MG63 (cell line): ENCODE results near the gene FGF3. TPM values are rescaled to one million over a fixed set of nuclear protein-coding genes. Genes with fewer than 3 reads are reported as not detected.

Experiments
- DNase-seq: peaks from one replicate; pipeline ENCODE4 v3.0.0-alpha.2; 2020
- H3K27me3 ChIP-seq: fragments of 250-450 bp; sonication (Bioruptor Pico); 2 replicates; pipeline ENCODE4 v1.5.1; 2020; ENCODE audit warnings: mild to moderate bottlenecking, moderate library complexity
- H3K36me3 ChIP-seq: fragments of 250-450 bp; sonication (Bioruptor Pico); 2 replicates; pipeline ENCODE4 v1.5.1; 2020; ENCODE audit warnings: mild to moderate bottlenecking, moderate library complexity
- H3K4me3 ChIP-seq: fragments of 250-450 bp; sonication (Bioruptor Pico); 2 replicates; pipeline ENCODE4 v1.5.1; 2020; ENCODE audit warnings: mild to moderate bottlenecking, moderate library complexity
- H3K9me3 ChIP-seq: fragments of 250-450 bp; sonication (Bioruptor Pico); 2 replicates; pipeline ENCODE4 v1.5.1; 2020; ENCODE audit warnings: mild to moderate bottlenecking, moderate library complexity
- total RNA-seq: library from RNA; depleted of rRNA; stranded (reverse); fragments of >200 nt; shearing (Covaris generic); gene quantifications from 2 replicates; pipeline ENCODE4 v1.2.3, GENCODE V29; 2014; ENCODE audit warnings: low replicate concordance

Gene FGF3
- total RNA-seq, 1 experiment from 2014 or later, result not detected

DNA sequence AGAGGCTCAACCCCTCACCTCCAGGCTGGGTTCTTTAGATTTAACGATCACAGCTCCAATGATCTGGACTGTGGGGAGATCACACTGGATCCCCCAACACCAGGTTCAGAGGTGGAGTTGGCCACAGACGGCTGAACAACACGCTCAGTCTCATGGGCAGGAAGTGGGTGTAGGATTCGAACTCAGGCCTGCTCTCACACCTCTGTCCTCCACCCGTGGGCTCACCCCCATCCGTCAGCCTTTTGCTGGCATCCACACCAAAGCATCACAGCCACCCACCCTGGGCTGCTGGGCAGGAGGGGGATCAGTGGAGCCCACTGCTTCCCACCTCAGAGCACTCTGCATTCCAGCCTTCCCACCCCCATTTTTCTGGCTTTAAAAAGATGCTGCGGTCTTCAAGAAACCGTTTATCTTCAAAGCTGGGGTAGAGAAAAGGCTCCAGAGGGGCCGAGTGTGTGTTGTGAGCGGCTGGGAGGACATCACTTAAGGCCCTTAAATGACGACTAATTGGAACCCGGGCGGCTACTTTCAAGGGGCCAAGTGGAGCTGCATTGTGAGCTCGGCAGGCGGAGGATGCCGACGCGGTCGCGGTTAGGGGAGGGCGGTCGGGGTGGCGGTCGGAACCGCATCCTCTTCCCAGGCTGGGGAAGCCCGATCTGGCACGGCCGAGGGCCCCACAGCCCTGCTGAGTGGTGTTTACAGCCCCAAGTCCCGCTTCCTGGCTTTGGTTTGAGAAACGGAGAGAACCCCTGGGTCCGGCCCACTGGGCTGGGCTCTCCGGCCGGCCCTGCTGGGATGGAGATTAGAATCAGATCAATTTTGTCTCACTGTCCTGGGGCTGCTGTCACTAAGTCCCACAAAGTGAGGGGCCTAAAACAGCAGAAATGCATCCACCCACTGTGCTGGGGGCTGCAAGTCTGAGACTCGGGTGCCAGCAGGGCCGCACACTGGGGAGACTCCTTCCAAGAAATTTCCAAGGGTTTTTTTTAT, 15.9 kb upstream of the FGF3 start:
- DNase-seq, result no peak
- H3K36me3 ChIP-seq, result no peaks in the 10 kb centered on the region

DNA sequence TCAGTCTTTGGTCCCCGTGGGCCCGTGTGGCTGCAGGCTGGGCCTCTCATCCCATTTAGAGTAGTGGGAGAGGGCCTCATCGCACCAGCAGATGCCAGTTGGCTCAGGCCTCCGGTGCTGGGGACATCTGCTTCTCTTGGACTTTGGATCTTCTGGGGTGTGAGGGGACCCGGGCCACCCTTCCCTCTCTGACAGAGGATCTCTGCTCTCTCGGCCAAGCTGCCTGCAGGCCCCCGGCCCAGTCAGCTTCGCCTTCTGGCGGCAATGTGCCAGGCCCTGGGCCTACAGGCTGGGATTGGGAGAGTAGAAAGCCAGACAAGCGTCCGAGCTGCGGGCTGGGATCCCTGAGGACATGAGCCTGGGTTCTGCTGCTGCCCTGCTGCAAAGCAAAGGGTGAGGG, 15.0 kb upstream of the FGF3 start:
- H3K4me3 ChIP-seq, result no peak overlapping the region
- no peaks in the 10 kb centered on the region for H3K36me3 ChIP-seq
- H3K27me3 ChIP-seq, result no peaks in the 10 kb centered on the region
- no peak for DNase-seq
- H3K9me3 ChIP-seq, result no peaks in the 10 kb centered on the region

More for the DNA sequence above, 15.9 kb upstream of the FGF3 start:
- Histone ChIP-seq H3K9me3 (no peaks in the 10 kb centered on the region), H3K27me3 (no peaks in the 10 kb centered on the region), H3K4me3 (no peak overlapping the region)

DNA sequence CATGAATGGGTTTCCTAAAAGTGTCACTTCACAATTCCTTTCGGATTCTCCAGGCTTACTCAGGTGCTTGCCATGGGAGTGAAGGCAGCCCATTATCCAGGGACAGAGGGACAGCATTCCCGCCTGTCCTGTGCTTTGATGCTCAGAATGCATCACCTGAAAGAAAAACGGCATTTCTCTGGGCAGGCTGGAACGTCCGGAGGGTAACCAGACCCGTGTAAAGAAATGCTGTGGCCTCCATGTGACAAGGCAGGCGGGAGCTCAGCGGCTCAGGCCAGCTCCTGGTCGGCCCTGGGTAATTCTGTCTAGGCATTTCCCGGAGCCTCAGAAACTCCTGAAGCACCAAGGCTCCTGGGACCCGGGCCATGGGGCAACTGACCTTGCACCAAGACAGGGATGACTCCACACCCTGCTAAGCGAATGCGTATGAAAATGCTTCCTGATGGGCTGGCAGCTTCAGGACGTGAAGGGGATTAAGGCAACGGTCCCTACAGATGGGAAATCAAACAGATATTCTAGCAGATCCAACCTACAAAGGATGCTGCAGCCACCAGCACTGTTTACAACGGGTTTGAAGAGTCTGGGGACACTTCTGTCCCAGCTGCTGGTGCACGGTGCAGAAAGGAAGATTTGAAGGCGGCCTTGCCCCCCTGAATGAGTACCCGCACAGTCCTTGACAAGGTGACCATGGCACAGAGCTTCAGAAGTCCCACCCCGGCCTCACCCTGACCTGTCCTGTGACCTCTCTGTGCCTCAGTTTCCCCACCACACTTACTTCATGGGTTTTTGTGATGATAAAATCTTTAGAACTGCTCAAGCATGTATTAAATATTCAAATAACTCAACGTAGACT, 13.6 kb upstream of the FGF3 start:
- Histone ChIP-seq H3K36me3 (no peaks in the 10 kb centered on the region), H3K4me3 (no peak overlapping the region), H3K27me3 (no peaks in the 10 kb centered on the region), H3K9me3 (no peaks in the 10 kb centered on the region)
- no peak for DNase-seq

DNA sequence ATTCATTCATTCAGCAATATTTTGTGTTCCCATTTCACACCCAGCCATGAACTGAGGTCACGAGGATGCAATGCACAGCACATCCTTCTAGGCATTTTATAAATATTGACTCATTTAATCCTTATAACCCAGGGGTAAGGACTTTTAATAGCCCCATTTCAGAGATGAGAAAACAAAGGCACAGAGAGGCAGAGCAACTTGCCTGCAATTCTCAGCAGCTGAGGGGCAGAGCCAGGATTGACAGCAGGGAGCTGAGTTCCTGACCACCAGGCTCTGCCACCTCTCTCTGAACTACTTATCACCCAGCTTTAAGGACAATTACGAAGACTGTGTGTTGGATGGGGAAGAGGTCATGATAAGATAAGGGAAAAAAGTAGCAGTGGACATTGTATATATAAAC, 12.8 kb upstream of the FGF3 start:
- H3K27me3 ChIP-seq, result no peaks in the 10 kb centered on the region
- no peak for DNase-seq
- no peaks in the 10 kb centered on the region for H3K9me3 ChIP-seq
- H3K4me3 ChIP-seq, result no peak overlapping the region
- H3K36me3 ChIP-seq, result no peaks in the 10 kb centered on the region

DNA sequence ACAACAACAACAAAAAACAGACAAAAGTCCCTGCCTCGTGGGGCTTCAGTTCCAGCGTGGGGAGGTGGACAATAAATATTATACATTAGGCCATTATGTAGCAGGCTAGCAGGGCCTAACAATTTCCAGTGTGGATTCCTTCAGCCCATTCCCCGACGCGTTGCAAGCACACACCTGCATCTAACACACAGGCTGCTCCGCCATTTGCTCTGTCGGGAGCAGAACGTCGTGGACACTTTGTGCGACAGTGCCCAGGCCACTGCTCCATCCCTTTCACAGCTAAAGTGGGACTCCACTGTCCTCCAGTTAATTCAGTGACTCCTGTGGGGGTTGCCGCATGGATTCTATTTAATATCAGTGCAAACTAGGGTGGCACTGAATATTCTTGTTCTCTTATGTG, 10.9 kb upstream of the FGF3 start:
- DNase-seq, result no peak
- no peaks in the 10 kb centered on the region for H3K27me3 ChIP-seq
- H3K36me3 ChIP-seq, result no peaks in the 10 kb centered on the region
- no peak overlapping the region for H3K4me3 ChIP-seq
- no peaks in the 10 kb centered on the region for H3K9me3 ChIP-seq

DNA sequence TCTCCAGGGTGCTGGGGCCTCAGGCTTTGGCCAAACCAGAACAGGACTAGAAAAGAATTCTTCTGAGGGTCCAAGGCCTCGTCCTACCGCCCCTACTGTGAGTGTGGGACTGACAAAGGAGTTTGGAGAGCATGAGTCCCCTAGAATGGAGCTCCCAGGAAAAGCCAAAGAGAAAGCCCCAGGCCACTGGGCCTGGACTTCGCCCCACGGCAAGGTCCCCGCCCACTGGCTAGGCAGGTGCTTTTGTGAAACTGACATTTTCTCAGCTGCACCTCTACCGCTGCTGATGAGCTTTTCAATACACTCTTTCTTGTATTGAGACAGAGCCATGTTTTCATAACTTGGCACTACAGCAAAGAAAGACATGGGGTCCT, 9.7 kb upstream of the FGF3 start:
- Histone ChIP-seq H3K36me3 (no peaks in the 10 kb centered on the region), H3K27me3 (no peaks in the 10 kb centered on the region), H3K4me3 (no peak overlapping the region), H3K9me3 (no peaks in the 10 kb centered on the region)
- no peak for DNase-seq

DNA sequence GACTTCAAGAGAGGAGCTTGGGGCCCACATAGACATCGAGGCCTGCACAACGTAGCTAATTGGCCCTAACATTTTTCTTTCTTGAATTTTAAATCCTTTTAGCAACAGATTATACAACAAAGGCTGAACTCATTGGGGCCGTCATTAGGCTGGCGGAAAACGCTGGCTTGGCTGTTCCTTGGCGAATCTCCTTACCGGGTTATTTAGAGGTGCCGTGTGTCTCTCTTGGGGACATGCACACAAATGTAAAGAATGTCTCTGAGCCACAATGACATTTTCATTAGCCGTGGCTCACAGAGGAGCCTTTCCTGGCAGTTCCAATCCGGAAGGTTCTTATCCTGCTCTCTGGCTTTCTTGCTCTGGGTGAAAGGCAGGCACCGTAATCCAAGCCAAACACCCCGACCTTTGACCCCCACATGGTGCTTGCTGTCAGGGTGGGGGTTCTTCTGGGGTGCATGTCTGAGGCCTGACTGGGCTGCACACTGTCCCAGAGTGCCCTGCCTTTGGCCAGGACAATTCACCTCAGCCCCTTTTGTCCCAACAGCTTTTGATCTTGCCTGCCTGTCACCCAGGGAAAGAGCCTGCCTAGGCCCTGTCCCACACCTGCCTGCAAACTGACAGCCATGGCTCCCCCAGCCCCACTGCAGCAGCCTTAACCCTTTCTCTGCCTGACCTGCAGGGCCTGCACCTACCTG, 9.2 kb upstream of the FGF3 start:
- no peaks in the 10 kb centered on the region for H3K36me3 ChIP-seq
- no peak for DNase-seq
- no peaks in the 10 kb centered on the region for H3K27me3 ChIP-seq
- H3K9me3 ChIP-seq, result no peaks in the 10 kb centered on the region
- no peak overlapping the region for H3K4me3 ChIP-seq

DNA sequence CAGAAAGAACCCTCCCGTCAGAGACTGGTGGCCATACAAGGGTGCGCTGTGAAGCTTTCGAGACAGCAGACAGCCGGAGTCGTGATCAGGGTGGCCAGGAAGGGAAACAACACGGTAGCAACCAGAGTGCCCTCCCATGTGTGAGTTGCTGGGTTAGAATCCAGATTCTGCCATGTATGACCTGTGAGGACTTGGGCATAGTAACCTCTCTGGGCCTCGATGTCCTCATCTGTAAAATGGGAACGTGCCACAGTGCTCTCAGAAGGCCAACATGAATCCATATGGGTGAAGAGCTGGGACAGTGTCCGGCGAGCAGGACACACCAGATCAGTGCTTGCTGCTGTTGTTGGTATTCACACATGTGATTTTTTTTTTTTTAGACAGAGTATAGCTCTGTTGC, 7.6 kb upstream of the FGF3 start:
- H3K36me3 ChIP-seq, result no peaks in the 10 kb centered on the region
- no peaks in the 10 kb centered on the region; the same call in 1 of the 2 replicates for H3K27me3 ChIP-seq
- DNase-seq, result no peak
- no peaks in the 10 kb centered on the region for H3K9me3 ChIP-seq
- H3K4me3 ChIP-seq, result no peak overlapping the region

DNA sequence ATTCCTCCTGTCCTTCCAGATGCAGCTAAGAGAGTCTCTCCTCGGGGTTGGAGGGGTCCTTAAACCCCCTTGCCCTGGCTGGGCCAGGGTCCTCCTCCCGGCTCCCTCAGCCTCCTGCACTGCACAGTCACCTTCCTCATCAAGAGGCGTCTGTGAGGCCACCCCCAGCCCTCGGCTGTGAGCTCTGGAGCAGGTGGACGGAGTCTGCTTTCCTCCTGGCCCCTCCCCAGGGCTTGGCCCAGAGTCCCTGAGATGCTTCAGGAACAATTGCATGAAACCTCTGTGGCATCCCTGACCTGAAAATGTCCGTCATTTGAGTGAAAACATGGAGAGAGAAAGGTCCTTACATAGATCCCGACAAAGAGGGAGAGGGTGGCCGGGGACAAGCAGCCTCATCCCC, 6.7 kb upstream of the FGF3 start:
- no peaks in the 10 kb centered on the region; the same call in 1 of the 2 replicates for H3K27me3 ChIP-seq
- no peak overlapping the region for H3K4me3 ChIP-seq
- H3K9me3 ChIP-seq, result no peaks in the 10 kb centered on the region

DNA sequence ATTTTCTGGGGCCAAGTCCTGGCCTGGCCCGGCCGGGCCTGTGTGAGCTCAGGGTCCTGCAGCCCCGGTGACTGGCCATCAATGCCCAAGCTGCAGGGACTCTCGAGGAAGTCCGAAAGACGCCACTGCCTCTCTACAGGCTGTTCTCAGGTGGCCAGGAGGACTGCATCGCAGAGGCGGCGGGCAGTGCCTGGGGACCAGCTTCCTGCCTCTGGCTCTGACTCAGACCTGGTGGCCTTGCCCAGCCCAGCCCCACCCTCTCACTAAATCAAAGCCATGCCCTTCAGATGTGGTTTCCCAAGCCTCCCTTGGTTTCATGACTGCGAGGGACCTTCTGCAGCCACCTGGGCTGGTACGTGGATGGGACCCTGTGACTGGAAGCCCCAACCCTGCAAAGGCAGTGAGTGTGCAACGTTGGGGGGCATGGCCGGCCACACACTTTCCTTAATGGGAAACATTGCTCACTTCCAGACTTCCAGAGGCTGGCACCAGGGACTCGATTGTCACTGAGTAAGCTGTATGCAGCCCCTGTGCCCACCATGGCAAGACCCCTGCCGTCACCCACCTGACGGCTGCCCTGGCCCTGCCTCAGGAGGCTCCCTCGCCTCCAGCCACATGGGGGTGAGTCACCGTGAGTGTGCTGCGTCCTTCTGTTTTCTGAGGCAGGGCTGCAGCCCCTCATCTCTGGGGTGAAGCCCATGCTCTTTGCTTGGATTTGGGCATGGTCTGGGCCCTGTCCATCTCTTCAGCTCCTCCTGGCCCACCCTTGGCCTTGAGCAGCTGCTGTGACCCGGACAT, 6.0 kb upstream of the FGF3 start:
- no peaks in the 10 kb centered on the region for H3K9me3 ChIP-seq
- DNase-seq, result peak; percentile 32
- no peaks in the 10 kb centered on the region for H3K36me3 ChIP-seq
- peaks cover under 1% of the 10 kb centered on the region for H3K27me3 ChIP-seq
- no peak overlapping the region for H3K4me3 ChIP-seq

More for the DNA sequence above, 6.7 kb upstream of the FGF3 start:
- no peaks in the 10 kb centered on the region for H3K36me3 ChIP-seq
- DNase-seq, result no peak

DNA sequence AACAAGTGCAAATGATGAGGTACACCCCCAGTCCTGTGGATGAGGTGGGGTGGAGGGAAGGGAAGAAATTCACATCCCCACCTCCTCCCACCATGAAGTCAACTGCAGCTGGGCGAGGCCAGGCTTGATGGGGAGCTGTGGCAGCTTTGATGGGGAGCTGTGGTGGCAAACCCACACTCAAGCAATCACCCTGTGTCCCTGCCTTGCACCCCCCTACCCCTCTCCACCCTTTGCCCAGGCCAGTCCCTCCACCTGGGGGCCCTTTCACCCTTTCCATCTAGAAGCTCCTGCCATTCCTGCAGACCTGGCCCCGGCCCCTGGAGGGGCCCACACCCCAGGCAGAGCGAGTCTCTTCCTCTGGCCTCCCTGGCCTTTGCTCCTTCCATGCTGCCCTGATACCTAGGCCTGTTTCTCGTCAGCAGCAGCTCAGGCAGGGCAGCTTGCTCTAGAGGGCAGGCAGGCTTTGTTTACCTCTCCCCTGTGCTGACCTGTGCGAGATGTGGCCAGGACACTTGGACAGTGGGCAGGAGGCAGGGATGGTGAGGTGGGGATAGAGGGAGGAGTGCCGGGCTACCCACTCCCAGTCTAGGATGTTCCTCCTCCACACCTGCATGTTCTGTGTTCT, 4.5 kb upstream of the FGF3 start:
- DNase-seq, result no peak
- H3K27me3 ChIP-seq, result peaks cover 10% of the 10 kb centered on the region
- H3K36me3 ChIP-seq, result no peaks in the 10 kb centered on the region
- H3K9me3 ChIP-seq, result no peaks in the 10 kb centered on the region
- no peak overlapping the region for H3K4me3 ChIP-seq

DNA sequence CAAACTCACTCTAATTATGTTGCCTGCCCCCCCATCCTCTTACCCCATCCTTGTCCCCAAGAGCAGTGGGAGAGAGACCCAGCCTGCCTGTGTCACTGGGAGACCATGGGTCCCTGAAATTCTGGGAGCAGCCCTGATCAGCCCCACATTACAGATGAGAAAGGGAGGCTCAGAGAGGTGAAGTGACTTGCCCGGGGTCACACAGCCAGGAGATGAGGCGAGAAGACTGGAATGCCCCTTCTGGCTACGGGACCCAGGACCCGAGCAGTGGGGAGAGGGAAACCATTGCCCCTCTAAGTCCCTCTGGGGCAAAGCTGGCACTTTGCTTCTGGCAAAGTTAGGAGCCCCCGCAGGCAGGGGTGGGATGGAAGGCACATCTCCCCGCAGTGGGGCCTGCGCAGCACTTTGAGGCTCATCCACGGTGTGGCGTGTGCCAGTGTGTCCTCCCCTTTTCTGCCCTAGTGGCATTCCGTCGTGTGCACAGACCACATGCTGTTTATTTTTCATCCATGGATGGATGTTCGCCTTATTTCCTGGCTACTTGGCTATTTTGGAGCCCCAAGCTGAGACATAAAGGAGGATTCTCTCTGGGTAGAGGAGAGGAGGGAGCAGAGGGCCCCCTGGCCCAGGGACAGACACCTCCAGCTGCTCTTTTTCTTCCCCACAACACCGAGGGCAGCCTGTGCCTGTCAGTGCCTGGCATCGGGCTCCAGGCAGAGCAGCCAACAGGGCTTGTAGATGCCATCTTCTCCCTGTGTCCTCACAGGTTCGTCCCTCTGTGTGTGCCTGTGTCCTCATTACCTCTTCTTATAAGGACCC, 3.7 kb upstream of the FGF3 start:
- H3K4me3 ChIP-seq, result no peak overlapping the region
- no peaks in the 10 kb centered on the region for H3K36me3 ChIP-seq
- H3K9me3 ChIP-seq, result no peaks in the 10 kb centered on the region
- DNase-seq, result no peak
- H3K27me3 ChIP-seq, result peaks cover 17% of the 10 kb centered on the region

DNA sequence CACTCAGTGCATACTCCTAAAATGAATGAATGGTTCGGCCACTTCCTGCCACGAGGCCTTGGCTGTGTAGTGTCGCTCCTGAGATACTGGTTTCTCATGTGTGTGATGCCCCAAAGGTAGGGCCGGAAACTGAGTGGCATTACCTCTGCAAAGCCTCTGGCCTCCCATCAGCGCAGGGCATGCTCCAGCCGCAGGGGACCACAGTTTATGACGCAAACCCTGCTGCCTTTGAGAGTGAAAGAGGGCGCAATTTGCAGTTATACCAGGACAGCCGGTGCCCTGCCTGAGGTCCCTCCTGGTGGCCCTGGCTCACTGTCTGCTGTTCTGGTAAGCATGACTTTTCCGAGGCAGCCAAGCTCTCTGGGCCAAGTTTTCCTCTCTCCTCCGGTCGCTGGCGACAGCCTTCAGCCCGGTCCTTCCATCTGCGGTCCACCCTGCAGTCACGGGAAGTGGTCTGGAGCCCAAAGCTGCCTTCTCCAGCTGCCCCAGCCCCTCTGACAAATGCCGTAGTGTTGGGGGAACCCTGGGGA, 2.4 kb upstream of the FGF3 start:
- peaks cover 30% of the 10 kb centered on the region for H3K27me3 ChIP-seq
- no peak overlapping the region for H3K4me3 ChIP-seq
- DNase-seq, result no peak
- no peaks in the 10 kb centered on the region for H3K36me3 ChIP-seq
- H3K9me3 ChIP-seq, result no peaks in the 10 kb centered on the region

DNA sequence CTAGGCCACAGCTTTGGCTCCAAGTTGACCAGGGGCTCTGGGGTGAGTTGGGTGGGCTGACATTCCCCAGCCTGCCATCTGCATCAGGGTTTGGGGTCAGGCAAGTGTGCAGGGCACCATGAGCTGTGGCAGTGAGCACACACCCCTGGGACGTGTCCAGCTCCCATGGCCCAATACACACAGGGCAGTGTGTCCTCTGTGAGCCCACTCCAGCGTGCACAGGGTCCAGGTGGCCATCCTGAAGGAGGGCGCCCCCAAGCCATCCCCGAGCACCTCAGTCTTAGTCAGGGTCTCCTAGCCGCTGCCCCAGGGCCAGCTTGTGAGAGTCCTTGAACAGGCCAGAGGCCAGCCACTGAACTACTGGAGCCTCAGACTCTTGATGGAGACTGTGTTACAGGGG, 1.2 kb upstream of the FGF3 start:
- no peak for DNase-seq
- Histone ChIP-seq H3K36me3 (no peaks in the 10 kb centered on the region), H3K4me3 (no peak overlapping the region), H3K9me3 (no peaks in the 10 kb centered on the region), H3K27me3 (peaks cover 42% of the 10 kb centered on the region)

DNA sequence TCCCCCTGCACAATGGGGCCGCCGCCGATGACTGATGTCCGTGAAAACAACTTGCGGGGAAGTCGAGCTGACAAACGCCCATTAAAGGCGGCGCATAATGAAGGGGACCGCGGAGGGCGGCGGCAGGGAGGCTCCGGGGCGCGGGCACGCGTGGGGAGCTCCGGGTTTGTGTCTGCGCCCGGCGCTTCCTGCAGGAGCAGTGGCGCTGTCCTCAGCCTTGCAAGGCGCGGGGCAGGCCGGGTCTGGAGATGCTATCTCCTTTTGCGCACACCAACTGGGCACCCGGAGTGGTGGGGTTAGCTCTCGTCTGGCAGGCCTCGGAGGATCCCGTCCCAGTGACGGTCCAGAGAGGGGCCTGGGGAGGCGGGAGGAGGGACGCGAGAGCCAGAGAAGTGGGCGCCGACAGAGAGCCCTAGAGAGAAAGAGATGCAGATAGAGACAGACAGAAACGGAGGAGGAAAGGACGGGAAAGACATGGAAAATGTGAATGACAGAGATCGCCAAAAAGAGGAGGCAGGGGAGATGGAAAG, 390 bp upstream of the FGF3 start:
- H3K36me3 ChIP-seq, result no peaks in the 10 kb centered on the region
- DNase-seq, result no peak
- H3K4me3 ChIP-seq, result no peak overlapping the region
- no peaks in the 10 kb centered on the region for H3K9me3 ChIP-seq
- peaks cover 44% of the 10 kb centered on the region for H3K27me3 ChIP-seq
